IPS-20b (cell line): Measurements from ENCODE around the gene ZDHHC14.

Experiments used
- H3K27ac ChIP-seq: one replicate; pipeline ENCODE4 v1.5.1; 2013; ENCODE audit warnings: low read length
- H3K27me3 ChIP-seq: 2 replicates; pipeline ENCODE4 v1.6.1; 2013; ENCODE audit warnings: mild to moderate bottlenecking, low read length, inconsistent platforms; ENCODE audit not compliant: insufficient read depth
- H3K36me3 ChIP-seq: 2 replicates; pipeline ENCODE4 v1.6.1; 2013; ENCODE audit warnings: low read depth, mild to moderate bottlenecking, inconsistent platforms, low read length, moderate library complexity; ENCODE audit not compliant: insufficient read depth
- H3K4me1 ChIP-seq: 2 replicates; pipeline ENCODE4 v1.6.1; 2013; ENCODE audit warnings: mild to moderate bottlenecking, control low read depth, inconsistent platforms, low read length, moderate library complexity; ENCODE audit not compliant: insufficient read depth
- H3K4me3 ChIP-seq: 2 replicates; pipeline ENCODE4 v1.5.1; 2013; ENCODE audit warnings: mild to moderate bottlenecking, low read length, inconsistent platforms
- H3K9ac ChIP-seq: 2 replicates; pipeline ENCODE4 v1.6.1; 2013; ENCODE audit warnings: low read depth, mild to moderate bottlenecking, inconsistent platforms, low read length, moderate library complexity
- H3K9me3 ChIP-seq: 2 replicates; pipeline ENCODE4 v1.6.1; 2013; ENCODE audit warnings: mild to moderate bottlenecking, low read depth, low read length, inconsistent platforms; ENCODE audit not compliant: insufficient read depth

ZDHHC14 gene

DNA sequence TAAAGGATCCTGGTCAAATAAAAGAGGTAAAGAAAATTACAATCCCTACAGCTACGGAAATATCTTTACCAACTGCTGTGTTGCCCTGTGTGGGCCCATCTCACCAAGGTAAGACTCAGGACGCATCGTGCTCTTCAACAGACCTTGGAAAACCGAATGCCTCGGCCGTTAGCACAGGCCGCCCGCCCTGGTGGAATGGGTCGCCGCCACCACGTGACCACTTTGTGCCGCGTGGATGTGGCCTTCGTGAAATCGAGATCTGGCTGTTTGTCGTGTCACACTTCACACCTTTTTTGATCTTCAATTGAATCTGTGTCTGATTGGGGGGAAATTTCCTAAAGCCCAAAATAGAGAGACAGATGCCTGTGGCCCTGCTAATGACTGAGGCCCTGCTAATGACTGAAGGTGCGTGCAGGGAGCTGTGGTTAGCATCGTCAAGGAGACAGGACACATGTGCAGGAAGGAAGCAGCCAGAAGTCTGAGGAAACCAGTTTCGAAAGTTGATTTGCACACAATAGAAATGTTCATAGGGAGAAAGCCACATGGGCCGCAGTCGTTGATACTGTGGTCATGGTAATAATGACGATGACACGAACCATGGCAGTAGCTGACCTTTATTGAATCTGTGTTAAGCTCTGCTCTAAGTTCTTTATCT lies 266.4 kb downstream of the ZDHHC14 start:
- Histone ChIP-seq H3K9ac (no peak overlapping the region), H3K4me1 (peaks cover 5% of the 10 kb centered on the region; the same call in 1 of the 2 replicates)

DNA sequence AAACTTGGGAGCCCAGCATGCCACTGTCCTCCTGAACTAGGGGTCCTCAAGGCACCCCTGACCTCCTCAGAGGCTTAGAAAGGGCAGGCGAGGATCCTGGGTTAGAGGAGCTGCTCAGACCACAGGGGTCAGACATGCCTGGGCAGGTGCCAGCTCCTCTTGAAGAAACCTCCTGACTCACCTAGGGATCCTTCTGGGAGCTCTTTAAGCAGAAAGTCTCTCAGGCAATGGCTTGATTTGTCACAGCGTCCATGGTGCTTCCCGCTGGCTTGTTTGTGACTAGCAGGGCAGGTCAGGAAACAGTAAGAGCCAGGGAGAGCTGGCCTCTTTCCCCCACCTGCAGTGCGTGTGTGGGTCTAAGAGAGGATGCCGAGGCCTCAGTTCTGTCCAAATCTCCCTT lies 267.6 kb downstream of the ZDHHC14 start:
- Histone ChIP-seq H3K27me3 (no peaks in the 10 kb centered on the region), H3K4me1 (peaks cover 5% of the 10 kb centered on the region; the same call in 1 of the 2 replicates), H3K4me3 (no peak overlapping the region), H3K36me3 (no peaks in the 10 kb centered on the region; the same call in 1 of the 2 replicates), H3K27ac (no peak overlapping the region), H3K9me3 (no peaks in the 10 kb centered on the region), H3K9ac (no peak overlapping the region)

More for the DNA sequence above, 266.4 kb downstream of the ZDHHC14 start:
- Histone ChIP-seq H3K27ac (no peak overlapping the region), H3K9me3 (no peaks in the 10 kb centered on the region), H3K36me3 (no peaks in the 10 kb centered on the region; the same call in 1 of the 2 replicates), H3K27me3 (no peaks in the 10 kb centered on the region), H3K4me3 (no peak overlapping the region)

DNA sequence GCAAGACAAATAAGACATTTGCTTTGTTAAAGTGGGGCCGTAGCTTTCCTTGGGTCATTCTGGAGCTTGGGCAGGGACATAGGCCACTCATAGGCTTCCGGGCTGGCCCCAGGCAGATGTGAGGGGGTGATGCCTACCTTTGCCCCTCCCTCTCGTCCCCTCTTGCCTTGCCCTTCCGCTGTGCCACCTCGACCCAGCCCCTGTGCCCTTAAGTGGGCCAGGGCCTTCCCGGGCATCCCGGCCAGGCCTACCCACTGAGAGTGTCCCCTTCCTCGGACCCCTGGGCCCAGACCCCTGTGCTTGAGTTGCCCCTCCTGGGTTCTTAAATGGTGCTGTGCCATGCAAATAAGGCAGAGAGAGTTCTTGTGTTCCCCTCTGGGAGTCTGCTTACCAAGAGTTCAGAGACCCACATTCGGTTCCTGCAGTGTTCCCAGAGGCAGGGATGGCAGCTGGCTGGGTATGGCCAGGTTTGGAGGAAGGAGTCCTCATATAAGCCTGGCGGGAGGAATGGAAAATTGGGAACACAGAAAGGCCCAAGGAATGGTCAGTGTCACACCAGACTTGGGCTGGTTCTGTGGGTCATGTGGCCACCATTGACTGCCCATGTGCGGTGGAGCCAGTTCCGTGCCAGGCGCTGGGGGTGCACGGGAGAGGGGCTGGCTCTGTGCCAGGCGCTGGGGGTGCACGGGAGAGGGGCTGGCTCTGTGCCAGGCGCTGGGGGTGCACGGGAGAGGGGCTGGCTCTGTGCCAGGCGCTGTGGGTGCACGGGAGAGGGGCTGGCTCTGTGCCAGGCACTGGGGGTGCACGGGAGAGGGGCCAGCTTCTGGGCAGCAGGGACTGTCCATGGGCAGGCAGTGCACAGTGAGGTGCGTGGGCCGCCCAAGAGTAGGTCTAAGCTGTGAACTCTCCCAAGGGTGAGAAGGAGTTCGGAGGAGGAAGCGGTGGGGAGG lies 268.6 kb downstream of the ZDHHC14 start:
- no peak overlapping the region for H3K4me3 ChIP-seq
- no peak overlapping the region for H3K27ac ChIP-seq
- H3K4me1 ChIP-seq: peaks cover 5% of the 10 kb centered on the region; the same call in 1 of the 2 replicates
- H3K9ac ChIP-seq: no peak overlapping the region
- no peaks in the 10 kb centered on the region for H3K9me3 ChIP-seq
- H3K36me3 ChIP-seq: no peaks in the 10 kb centered on the region; the same call in 1 of the 2 replicates
- no peaks in the 10 kb centered on the region for H3K27me3 ChIP-seq

DNA sequence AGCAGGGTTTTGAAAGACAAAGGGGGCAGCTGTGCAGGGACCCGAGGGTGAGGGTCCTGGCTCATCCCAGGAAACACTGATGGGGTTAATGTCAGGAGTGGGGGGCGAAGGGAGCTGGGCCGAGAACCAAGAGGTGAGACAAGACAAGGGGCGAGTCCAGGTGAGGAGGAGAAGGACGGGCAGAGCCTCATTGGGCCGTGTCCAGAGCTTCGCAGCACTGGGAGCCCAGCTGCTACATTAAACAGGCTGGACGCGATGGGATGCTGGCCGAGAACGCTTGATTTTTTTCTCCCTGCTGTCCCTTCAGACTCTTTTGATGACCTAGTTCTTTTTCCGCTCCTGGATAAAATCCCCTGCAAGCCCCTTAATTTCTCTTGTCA lies 269.3 kb downstream of the ZDHHC14 start:
- Histone ChIP-seq H3K9ac (no peak overlapping the region), H3K27me3 (no peaks in the 10 kb centered on the region), H3K9me3 (no peaks in the 10 kb centered on the region), H3K4me3 (no peak overlapping the region), H3K36me3 (no peaks in the 10 kb centered on the region; the same call in 1 of the 2 replicates), H3K27ac (no peak overlapping the region), H3K4me1 (peaks cover 5% of the 10 kb centered on the region; the same call in 1 of the 2 replicates)

DNA sequence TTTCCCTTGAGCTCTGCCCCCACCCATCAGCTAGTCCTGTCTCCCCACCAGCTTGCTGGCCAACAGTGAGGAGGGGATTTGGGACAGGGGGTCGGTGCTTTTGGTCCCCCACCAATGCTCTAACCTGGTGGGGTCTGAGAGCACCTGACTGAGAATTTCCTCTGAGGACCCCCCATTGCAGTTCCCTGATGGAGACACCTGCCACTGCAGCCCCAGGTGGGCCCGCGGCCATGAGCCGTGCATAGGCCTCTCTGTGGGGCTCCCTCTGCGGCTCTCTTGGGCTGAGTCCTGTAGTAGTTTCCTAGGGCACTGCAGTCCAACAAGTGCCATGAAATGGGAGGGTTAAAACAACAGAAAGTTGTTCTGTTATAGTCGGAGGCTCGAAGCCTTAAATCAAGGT lies 269.8 kb downstream of the ZDHHC14 start:
- Histone ChIP-seq H3K9me3 (no peaks in the 10 kb centered on the region), H3K4me3 (no peak overlapping the region), H3K27ac (no peak overlapping the region), H3K27me3 (no peaks in the 10 kb centered on the region), H3K9ac (no peak overlapping the region), H3K36me3 (no peaks in the 10 kb centered on the region; the same call in 1 of the 2 replicates), H3K4me1 (peaks cover 5% of the 10 kb centered on the region; the same call in 1 of the 2 replicates)

- Histone ChIP-seq H3K36me3 (no peaks in the 10 kb centered on the region; the same call in 1 of the 2 replicates), H3K4me1 (peaks cover 5% of the 10 kb centered on the region; the same call in 1 of the 2 replicates), H3K9ac (no peak overlapping the region), H3K4me3 (no peak overlapping the region), H3K27ac (no peak overlapping the region), H3K27me3 (no peaks in the 10 kb centered on the region), H3K9me3 (no peaks in the 10 kb centered on the region)
These were observed 270.9 kb downstream of the ZDHHC14 start for GRCh38 chr6:157651731-157652490.

- Histone ChIP-seq H3K4me3 (no peak overlapping the region), H3K27me3 (no peaks in the 10 kb centered on the region), H3K9ac (no peak overlapping the region), H3K9me3 (no peaks in the 10 kb centered on the region), H3K27ac (no peak overlapping the region), H3K4me1 (peaks cover 5% of the 10 kb centered on the region; the same call in 1 of the 2 replicates), H3K36me3 (no peaks in the 10 kb centered on the region; the same call in 1 of the 2 replicates)
These were observed 271.8 kb downstream of the ZDHHC14 start for GRCh38 chr6:157652601-157653363.

- Histone ChIP-seq H3K36me3 (no peaks in the 10 kb centered on the region), H3K4me3 (no peak overlapping the region), H3K27me3 (no peaks in the 10 kb centered on the region), H3K4me1 (peaks cover 2% of the 10 kb centered on the region; the same call in 1 of the 2 replicates), H3K9ac (no peak overlapping the region), H3K9me3 (no peaks in the 10 kb centered on the region), H3K27ac (no peak overlapping the region)
These were observed 272.5 kb downstream of the ZDHHC14 start for GRCh38 chr6:157653521-157653920.

- no peaks in the 10 kb centered on the region for H3K36me3 ChIP-seq
- no peaks in the 10 kb centered on the region for H3K9me3 ChIP-seq
- no peaks in the 10 kb centered on the region for H3K4me1 ChIP-seq
- H3K9ac ChIP-seq: no peak overlapping the region
- H3K4me3 ChIP-seq: no peak overlapping the region
- no peak overlapping the region for H3K27ac ChIP-seq
- no peaks in the 10 kb centered on the region for H3K27me3 ChIP-seq
These were observed 274.1 kb downstream of the ZDHHC14 start for GRCh38 chr6:157655139-157655538.

- Histone ChIP-seq H3K27ac (no peak overlapping the region), H3K4me3 (no peak overlapping the region), H3K9me3 (no peaks in the 10 kb centered on the region), H3K36me3 (no peaks in the 10 kb centered on the region), H3K27me3 (no peaks in the 10 kb centered on the region), H3K9ac (no peak overlapping the region), H3K4me1 (no peaks in the 10 kb centered on the region)
These were observed 275.5 kb downstream of the ZDHHC14 start for GRCh38 chr6:157656437-157656997.
